Stimulated activated memory B cell treated with anti-CD40 and anti-IgM and Interleukin-4, amounts not matched to agents 10 μg/mL and 1 μg/mL and 100 μg/mL, for 72 hours (primary cell): Measurements from ENCODE around the gene UNK.

Source experiments
- ATAC-seq: fragments of 150-1000 bp; cut with Tn5 transposase; 2 replicates; pipeline ENCODE4 v1.10.0; 2021
- H3K27ac Mint-ChIP-seq: one replicate; pipeline ENCODE4 v1.8.0; 2022; ENCODE audit warnings: mild to moderate bottlenecking, mixed read lengths
- H3K27me3 Mint-ChIP-seq: one replicate; pipeline ENCODE4 v1.8.0; 2022; ENCODE audit warnings: mixed read lengths
- H3K36me3 Mint-ChIP-seq: one replicate; pipeline ENCODE4 v1.8.0; 2022; ENCODE audit warnings: mixed read lengths
- H3K4me1 Mint-ChIP-seq: one replicate; pipeline ENCODE4 v1.8.0; 2022; ENCODE audit warnings: mixed read lengths
- H3K4me3 Mint-ChIP-seq: one replicate; pipeline ENCODE4 v1.8.0; 2022; ENCODE audit warnings: mild to moderate bottlenecking, moderate library complexity, mixed read lengths
- H3K9me3 Mint-ChIP-seq: one replicate; pipeline ENCODE4 v1.8.0; 2022; ENCODE audit warnings: mixed read lengths

UNK gene

GRCh38 chr17:75784473-75785015 lies at the start of gene UNK:
Gene UNK, plus strand, starts transcription at chr17:75784806. Its CDS starts 75 bp downstream, at chr17:75784881.
- H3K4me3 Mint-ChIP-seq = peak within 1 kb of the TSS; percentile 90
- peaks cover 40% of the 10 kb centered on the region for H3K4me1 Mint-ChIP-seq
- H3K27me3 Mint-ChIP-seq = no peaks in the 10 kb centered on the region
- peaks cover 4% of the 10 kb centered on the region for H3K36me3 Mint-ChIP-seq
- H3K9me3 Mint-ChIP-seq = no peaks in the 10 kb centered on the region
- ATAC-seq = peak; percentile 92
- H3K27ac Mint-ChIP-seq = peak within 1 kb of the TSS; percentile 100

GRCh38 chr17:75736173-75736835 lies 48.3 kb upstream of the UNK start:
- Mint-ChIP-seq H3K27me3 (no peaks in the 10 kb centered on the region), H3K4me1 (peaks cover 19% of the 10 kb centered on the region), H3K36me3 (no peaks in the 10 kb centered on the region), H3K27ac (no peak overlapping the region), H3K4me3 (no peak overlapping the region), H3K9me3 (no peaks in the 10 kb centered on the region)
- ATAC-seq = no peak

- Mint-ChIP-seq H3K36me3 (no peaks in the 10 kb centered on the region), H3K9me3 (no peaks in the 10 kb centered on the region), H3K27ac (peak overlapping the region; percentile 23), H3K4me1 (peaks cover 19% of the 10 kb centered on the region), H3K4me3 (no peak overlapping the region), H3K27me3 (no peaks in the 10 kb centered on the region)
- ATAC-seq = peak; percentile 58
Observed at GRCh38 chr17:75737133-75737962, 47.3 kb upstream of the UNK start.

GRCh38 chr17:75738218-75738802 lies 46.3 kb upstream of the UNK start:
- Mint-ChIP-seq H3K27ac (peak overlapping the region; percentile 23), H3K36me3 (no peaks in the 10 kb centered on the region), H3K4me3 (no peak overlapping the region), H3K4me1 (peaks cover 19% of the 10 kb centered on the region), H3K27me3 (no peaks in the 10 kb centered on the region), H3K9me3 (no peaks in the 10 kb centered on the region)
- peak; percentile 65 for ATAC-seq

- Mint-ChIP-seq H3K27ac (no peak overlapping the region), H3K36me3 (no peaks in the 10 kb centered on the region), H3K27me3 (no peaks in the 10 kb centered on the region), H3K4me1 (peaks cover 17% of the 10 kb centered on the region), H3K9me3 (no peaks in the 10 kb centered on the region), H3K4me3 (no peak overlapping the region)
- ATAC-seq = no peak
Observed at GRCh38 chr17:75739174-75739573, 45.4 kb upstream of the UNK start.

GRCh38 chr17:75739801-75740200 lies 44.8 kb upstream of the UNK start:
- Mint-ChIP-seq H3K27ac (no peak overlapping the region), H3K36me3 (no peaks in the 10 kb centered on the region), H3K4me1 (peaks cover 11% of the 10 kb centered on the region), H3K4me3 (no peak overlapping the region), H3K27me3 (no peaks in the 10 kb centered on the region), H3K9me3 (no peaks in the 10 kb centered on the region)
- ATAC-seq = no peak

GRCh38 chr17:75740215-75740614 lies 44.4 kb upstream of the UNK start:
- Mint-ChIP-seq H3K27me3 (no peaks in the 10 kb centered on the region), H3K4me1 (peaks cover 9% of the 10 kb centered on the region), H3K27ac (no peak overlapping the region), H3K4me3 (no peak overlapping the region), H3K36me3 (no peaks in the 10 kb centered on the region), H3K9me3 (no peaks in the 10 kb centered on the region)
- ATAC-seq = no peak

GRCh38 chr17:75740631-75741077 lies 44.0 kb upstream of the UNK start:
- Mint-ChIP-seq H3K36me3 (no peaks in the 10 kb centered on the region), H3K4me1 (peaks cover 9% of the 10 kb centered on the region), H3K4me3 (no peak overlapping the region), H3K27me3 (no peaks in the 10 kb centered on the region), H3K9me3 (no peaks in the 10 kb centered on the region), H3K27ac (no peak overlapping the region)
- no peak for ATAC-seq

GRCh38 chr17:75742337-75742736 lies 42.3 kb upstream of the UNK start:
- ATAC-seq = no peak
- H3K4me3 Mint-ChIP-seq = no peak overlapping the region
- peaks cover 9% of the 10 kb centered on the region for H3K4me1 Mint-ChIP-seq
- no peak overlapping the region for H3K27ac Mint-ChIP-seq
- H3K27me3 Mint-ChIP-seq = no peaks in the 10 kb centered on the region
- H3K36me3 Mint-ChIP-seq = no peaks in the 10 kb centered on the region
- no peaks in the 10 kb centered on the region for H3K9me3 Mint-ChIP-seq

GRCh38 chr17:75743625-75744206 lies 40.9 kb upstream of the UNK start:
- H3K4me3 Mint-ChIP-seq = no peak overlapping the region
- peaks cover 7% of the 10 kb centered on the region for H3K4me1 Mint-ChIP-seq
- ATAC-seq = peak; percentile 25
- no peaks in the 10 kb centered on the region for H3K9me3 Mint-ChIP-seq
- H3K27ac Mint-ChIP-seq = no peak overlapping the region
- H3K27me3 Mint-ChIP-seq = no peaks in the 10 kb centered on the region
- no peaks in the 10 kb centered on the region for H3K36me3 Mint-ChIP-seq

GRCh38 chr17:75748706-75749105 lies 35.9 kb upstream of the UNK start:
- no peaks in the 10 kb centered on the region for H3K36me3 Mint-ChIP-seq
- ATAC-seq = no peak
- no peaks in the 10 kb centered on the region for H3K9me3 Mint-ChIP-seq

GRCh38 chr17:75749545-75750389 lies 34.8 kb upstream of the UNK start:
- ATAC-seq = peak; percentile 82
- peak overlapping the region; percentile 68 for H3K27ac Mint-ChIP-seq
- peaks cover 25% of the 10 kb centered on the region for H3K4me1 Mint-ChIP-seq
- H3K4me3 Mint-ChIP-seq = no peak overlapping the region
- H3K9me3 Mint-ChIP-seq = no peaks in the 10 kb centered on the region
- H3K27me3 Mint-ChIP-seq = no peaks in the 10 kb centered on the region
- H3K36me3 Mint-ChIP-seq = no peaks in the 10 kb centered on the region

More at GRCh38 chr17:75748706-75749105, 35.9 kb upstream of the UNK start:
- Mint-ChIP-seq H3K27ac (no peak overlapping the region), H3K27me3 (no peaks in the 10 kb centered on the region), H3K4me1 (peaks cover 20% of the 10 kb centered on the region), H3K4me3 (no peak overlapping the region)

GRCh38 chr17:75750661-75751423 lies 33.8 kb upstream of the UNK start:
- no peak overlapping the region for H3K4me3 Mint-ChIP-seq
- H3K36me3 Mint-ChIP-seq = no peaks in the 10 kb centered on the region
- ATAC-seq = no peak
- no peaks in the 10 kb centered on the region for H3K27me3 Mint-ChIP-seq
- H3K4me1 Mint-ChIP-seq = peaks cover 31% of the 10 kb centered on the region
- H3K27ac Mint-ChIP-seq = no peak overlapping the region
- no peaks in the 10 kb centered on the region for H3K9me3 Mint-ChIP-seq
